HCT116 (cell line): ENCODE measurements around the gene RAD23A. TPM values are rescaled to one million over a fixed set of nuclear protein-coding genes. Genes with fewer than 3 reads are reported as not detected.

Experiments
- ATAC-seq: fragments of 200-7000 bp; cut with Tn5 transposase; 2 replicates; pipeline ENCODE4 v1.9.1; 2020; ENCODE audit warnings: mild to moderate bottlenecking, moderate library complexity
- BruUV-seq: library from RNA; stranded (reverse); fragments of 400-500 nt; replicated peaks from 2 replicates; lab custom pipeline; 2021; lab: Mats Ljungman, UMichigan
- CTCF ChIA-PET: fragments of 300-600 bp; sonication (Branson Sonifier 250); formaldehyde crosslinking; loops from one replicate; lab custom pipeline; 2021; ENCODE audit warnings: antibody characterized with exemption; lab: Charles Lee
- POLR2A ChIA-PET: fragments of 300-600, 350-600 bp; sonication (Branson Sonifier 250); formaldehyde crosslinking; loops from one replicate; lab custom pipeline; 2021; ENCODE audit warnings: antibody characterized with exemption; lab: Charles Lee
- RAD21 ChIA-PET, 2 experiments: fragments of 300-600 bp; sonication (Branson Sonifier 250); formaldehyde crosslinking; loops; one replicate each; lab custom pipeline; 2023; ENCODE audit warnings: low total read pairs in 2 of 2; ENCODE audit not compliant: uncharacterized antibody in 2 of 2, unreplicated experiment in 2 of 2, low non-redundant PET in 1 of 2; lab: Charles Lee
- DNase-seq: peaks from one replicate; pipeline ENCODE4 v3.0.0-alpha.2; 2010; ENCODE audit warnings: low read depth, low spot score
- H2AFZ ChIP-seq: fragments of 200-600 bp; shearing (Covaris generic), sonication (generic); 2 replicates; pipeline ENCODE4 v1.6.1; 2017; ENCODE audit warnings: low read depth, mixed run types, mixed read lengths, antibody characterized with exemption, low read length; ENCODE audit not compliant: poor library complexity, severe bottlenecking
- H3K27ac ChIP-seq: 2 replicates; pipeline ENCODE4 v1.5.1; 2012; ENCODE audit warnings: low read depth, low read length
- H3K27me3 ChIP-seq: fragments of 200-600 bp; sonication (generic); 2 replicates; pipeline ENCODE4 v1.6.1; 2016; ENCODE audit warnings: mixed run types, low read length, mixed read lengths; ENCODE audit not compliant: insufficient read depth
- H3K36me3 ChIP-seq, 2 experiments: fragments of 200-500 bp in 1 of 2; fragments of 200-600 bp in 1 of 2; sonication (Bioruptor generic) in 1 of 2; sonication (generic) in 1 of 2; 2 replicates each; pipeline versions ENCODE4 v1.5.1 to v1.6.1; 2014 to 2016; ENCODE audit warnings: low read length in 2 of 2, inconsistent platforms in 1 of 2, mixed read lengths in 1 of 2, mixed run types in 1 of 2; ENCODE audit not compliant: insufficient read depth in 2 of 2, control insufficient read depth in 1 of 2
- H3K4me1 ChIP-seq, 2 experiments: fragments of 200-600 bp in 1 of 2; sonication (generic) in 1 of 2; 2 replicates each; pipeline versions ENCODE4 v1.5.1 to v1.6.1; 2012 to 2017; ENCODE audit warnings: low read length in 2 of 2, inconsistent platforms in 1 of 2, mild to moderate bottlenecking in 1 of 2, mixed read lengths in 1 of 2, mixed run types in 1 of 2, moderate library complexity in 1 of 2; ENCODE audit not compliant: insufficient read depth in 2 of 2, control insufficient read depth in 1 of 2
- H3K4me2 ChIP-seq: fragments of 200-600 bp; sonication (generic); 2 replicates; pipeline ENCODE4 v1.6.1; 2017; ENCODE audit warnings: mixed run types, low read length, mixed read lengths
- H3K4me3 ChIP-seq, 2 experiments: fragments of 200-600 bp in 1 of 2; sonication (generic) in 1 of 2; replicated peaks in 1 of 2; 2 replicates each; pipeline ENCODE4 v1.5.1; 2011 to 2016; ENCODE audit warnings: low read length in 2 of 2, control low read depth in 1 of 2, low read depth in 1 of 2, mild to moderate bottlenecking in 1 of 2, mixed read lengths in 1 of 2, mixed run types in 1 of 2
- H3K79me2 ChIP-seq: fragments of 200-600 bp; sonication (generic); 2 replicates; pipeline ENCODE4 v1.6.1; 2017; ENCODE audit warnings: mild to moderate bottlenecking, mixed run types, low read length, moderate library complexity, mixed read lengths; ENCODE audit not compliant: insufficient read depth
- H3K9ac ChIP-seq: fragments of 200-600 bp; sonication (generic); 2 replicates; pipeline ENCODE4 v1.6.1; 2016; ENCODE audit warnings: low read length, mixed read lengths
- H3K9me2 ChIP-seq: fragments of 200-600 bp; sonication (generic), shearing (Covaris generic); 2 replicates; pipeline ENCODE4 v1.6.1; 2017; ENCODE audit warnings: mixed run types, mild to moderate bottlenecking, moderate library complexity; ENCODE audit not compliant: insufficient read depth
- H3K9me3 ChIP-seq, 2 experiments: fragments of 200-500 bp in 1 of 2; fragments of 200-600 bp in 1 of 2; sonication (Bioruptor generic) in 1 of 2; sonication (generic) in 1 of 2; 2 replicates each; pipeline ENCODE4 v1.6.1; 2014 to 2017; ENCODE audit warnings: low read length in 2 of 2, mixed read lengths in 2 of 2, inconsistent platforms in 1 of 2, low read depth in 1 of 2, mild to moderate bottlenecking in 1 of 2, mixed run types in 1 of 2, moderate library complexity in 1 of 2; ENCODE audit not compliant: control insufficient read depth in 1 of 2, insufficient read depth in 1 of 2
- H4K20me1 ChIP-seq: fragments of 200-600 bp; sonication (generic), shearing (Covaris generic); 2 replicates; pipeline ENCODE4 v1.6.1; 2017; ENCODE audit warnings: mixed run types, mild to moderate bottlenecking, moderate library complexity; ENCODE audit not compliant: insufficient read depth
- CEBPB ChIP-seq: IDR thresholded peaks from 2 replicates; pipeline ENCODE4 v1.6.1; 2012; ENCODE audit warnings: low read depth
- SP1 ChIP-seq: IDR thresholded peaks from 2 replicates; pipeline ENCODE4 v1.6.1; 2012; ENCODE audit warnings: low read depth
- intact Hi-C: fragments of 100-400 bp; cut with micrococcal nuclease; formaldehyde crosslinking; loops from 2 replicates; pipeline ENCODE4 v1.10.0; 2022
- total RNA-seq: library from RNA; stranded (reverse); gene quantifications from one replicate; pipeline ENCODE4 v1.2.1, GENCODE V29; 2021; ENCODE audit not compliant: unreplicated experiment

RAD23A gene
- total RNA-seq, 1 experiment from 2014 or later: 163 TPM

DNA sequence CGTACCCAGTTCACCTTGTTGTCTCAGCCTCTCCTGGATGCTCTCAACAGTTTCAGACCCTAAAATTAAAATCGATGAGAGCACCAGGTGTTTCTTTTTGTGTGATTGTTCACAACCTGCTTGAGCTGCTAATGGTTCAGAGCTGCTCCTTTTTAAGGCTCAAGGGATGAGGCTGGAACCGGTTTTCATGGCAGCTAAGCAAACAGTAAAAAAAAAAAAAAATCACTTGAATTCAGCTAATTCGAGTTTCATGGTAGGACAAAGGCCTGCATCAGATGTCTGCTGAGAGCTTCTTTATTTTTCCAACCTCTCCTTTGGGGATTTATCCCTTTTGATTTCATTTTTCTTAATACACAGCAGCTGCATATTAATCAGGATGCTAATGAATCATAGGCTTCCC lies 33.1 kb upstream of the RAD23A start:
- CTCF ChIA-PET: no interaction called here
- H3K79me2 ChIP-seq: no peaks in the 10 kb centered on the region
- RAD21 ChIA-PET: no interaction called here
- no peak overlapping the region for H3K27ac ChIP-seq
- no peaks in the 10 kb centered on the region for H3K9me2 ChIP-seq
- H3K27me3 ChIP-seq: no peaks in the 10 kb centered on the region
- no TSS peak for BruUV-seq
- H3K9me3 ChIP-seq: no peaks in the 10 kb centered on the region
- H3K4me3 ChIP-seq: no peak overlapping the region
- no peak overlapping the region for H3K4me2 ChIP-seq
- ATAC-seq (no peak), DNase-seq (no peak)
- no peak overlapping the region for H3K9ac ChIP-seq
- no peak for TF ChIP-seq SP1
- intact Hi-C loops: no loop called here
- H2AFZ ChIP-seq: no peak overlapping the region
- no peaks in the 10 kb centered on the region for H3K4me1 ChIP-seq
- H3K36me3 ChIP-seq: no peaks in the 10 kb centered on the region
- POLR2A ChIA-PET: no interaction called here
- H4K20me1 ChIP-seq: no peaks in the 10 kb centered on the region

DNA sequence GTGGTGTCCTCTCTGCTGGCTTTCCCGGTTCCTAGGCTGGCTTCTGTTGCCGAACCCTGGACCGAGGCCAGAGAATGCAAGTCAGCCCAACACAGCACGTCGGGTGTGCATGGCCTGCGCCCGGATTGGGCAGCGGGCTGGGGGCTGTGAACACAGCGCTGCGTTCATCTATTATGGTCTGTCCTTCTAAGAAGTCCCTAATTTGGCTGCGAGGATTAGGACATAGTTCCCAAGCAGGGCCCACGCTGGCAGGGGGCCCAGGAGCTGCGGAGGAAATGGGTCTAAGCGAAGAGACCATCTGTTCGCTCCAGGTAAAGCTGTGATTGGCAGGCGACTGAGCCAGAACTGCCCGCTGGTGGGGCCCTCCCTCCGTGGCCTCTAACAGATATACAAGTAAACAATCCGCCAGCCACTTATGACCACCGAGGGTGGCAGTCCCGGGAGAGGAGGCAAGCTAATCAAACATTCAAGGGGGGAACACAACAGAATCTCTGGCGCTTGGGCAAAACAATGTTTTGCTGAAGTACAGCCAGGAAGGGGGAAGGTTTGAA lies 32.6 kb upstream of the RAD23A start:
- Histone ChIP-seq H3K4me2 (no peak overlapping the region), H3K79me2 (no peaks in the 10 kb centered on the region), H3K9me2 (no peaks in the 10 kb centered on the region), H4K20me1 (no peaks in the 10 kb centered on the region), H3K9ac (no peak overlapping the region), H2AFZ (no peak overlapping the region), H3K27ac (no peak overlapping the region), H3K4me1 (no peaks in the 10 kb centered on the region), H3K4me3 (no peak overlapping the region), H3K27me3 (no peaks in the 10 kb centered on the region), H3K36me3 (no peaks in the 10 kb centered on the region), H3K9me3 (no peaks in the 10 kb centered on the region)
- ChIA-PET POLR2A (no interaction called here), CTCF (no interaction called here), RAD21 (no interaction called here)
- intact Hi-C loops: no loop called here
- no TSS peak for BruUV-seq
- DNase-seq: no peak
- ATAC-seq: no peak
- TF ChIP-seq CEBPB: no peak
